Measurements from ENCODE around the gene IFNE.

The IFNE gene

DNA sequence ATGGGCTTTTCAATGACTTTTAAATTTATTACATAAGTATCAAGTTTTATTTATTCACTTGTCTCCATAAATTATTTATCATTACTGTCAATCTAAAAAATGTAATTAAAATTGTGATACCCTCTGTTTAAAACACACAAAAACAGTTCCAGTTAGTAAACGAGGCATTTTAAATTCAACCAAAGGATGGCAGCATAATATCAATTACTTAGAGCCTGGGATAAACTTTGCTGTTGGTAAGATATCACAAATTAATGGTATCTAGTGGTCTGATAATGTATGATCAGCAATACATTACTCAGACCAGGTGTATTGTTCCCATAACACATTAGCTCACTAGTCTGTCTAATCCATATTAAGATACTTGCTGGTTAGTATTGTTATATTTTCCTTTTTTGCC lies 9.6 kb upstream of the IFNE start:
- no peak for DNase-seq (ENCODE audit: low read depth)
- TF ChIP-seq, protein P1, sequence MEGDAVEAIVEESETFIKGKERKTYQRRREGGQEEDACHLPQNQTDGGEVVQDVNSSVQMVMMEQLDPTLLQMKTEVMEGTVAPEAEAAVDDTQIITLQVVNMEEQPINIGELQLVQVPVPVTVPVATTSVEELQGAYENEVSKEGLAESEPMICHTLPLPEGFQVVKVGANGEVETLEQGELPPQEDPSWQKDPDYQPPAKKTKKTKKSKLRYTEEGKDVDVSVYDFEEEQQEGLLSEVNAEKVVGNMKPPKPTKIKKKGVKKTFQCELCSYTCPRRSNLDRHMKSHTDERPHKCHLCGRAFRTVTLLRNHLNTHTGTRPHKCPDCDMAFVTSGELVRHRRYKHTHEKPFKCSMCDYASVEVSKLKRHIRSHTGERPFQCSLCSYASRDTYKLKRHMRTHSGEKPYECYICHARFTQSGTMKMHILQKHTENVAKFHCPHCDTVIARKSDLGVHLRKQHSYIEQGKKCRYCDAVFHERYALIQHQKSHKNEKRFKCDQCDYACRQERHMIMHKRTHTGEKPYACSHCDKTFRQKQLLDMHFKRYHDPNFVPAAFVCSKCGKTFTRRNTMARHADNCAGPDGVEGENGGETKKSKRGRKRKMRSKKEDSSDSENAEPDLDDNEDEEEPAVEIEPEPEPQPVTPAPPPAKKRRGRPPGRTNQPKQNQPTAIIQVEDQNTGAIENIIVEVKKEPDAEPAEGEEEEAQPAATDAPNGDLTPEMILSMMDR (conservative IDR thresholded peaks at IDR 0.05; ENCODE audit: low read depth, low read length) = no peak
- H3K4me3 ChIP-seq (ENCODE audit: low read length) = no peak overlapping the region

DNA sequence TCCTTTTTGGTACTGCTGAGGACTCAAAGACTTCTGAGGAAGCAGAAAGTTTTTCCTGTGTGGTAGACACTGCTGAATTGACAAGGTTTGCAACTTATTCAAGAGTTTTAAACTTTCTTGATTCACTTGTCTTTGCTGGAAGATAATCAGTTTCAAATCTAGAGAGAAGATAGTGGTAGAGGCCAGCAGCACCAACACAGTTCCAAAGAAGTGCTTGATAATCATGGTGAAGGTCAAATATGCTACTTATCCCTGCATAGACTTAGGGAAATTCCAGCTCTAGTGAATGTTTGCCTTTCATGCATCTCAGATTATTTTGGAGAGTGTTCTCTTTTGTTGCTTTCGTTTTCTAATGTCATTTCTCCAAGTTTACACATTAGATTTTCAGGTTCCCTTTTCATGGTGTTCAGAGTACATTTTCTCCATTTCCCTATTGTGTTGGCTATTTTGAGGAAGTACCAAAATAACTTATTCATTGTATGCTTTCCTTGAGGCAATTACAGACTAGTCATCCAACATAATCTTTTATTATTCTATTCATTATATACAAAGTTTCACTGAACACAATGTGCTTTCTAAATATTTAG lies 550 bp downstream of the IFNE start:
- TF ChIP-seq, protein P1 (conservative IDR thresholded peaks at IDR 0.05; ENCODE audit: low read depth, low read length) = no peak
- no peak for DNase-seq (ENCODE audit: low read depth)
- no peak overlapping the region for H3K4me3 ChIP-seq (ENCODE audit: low read length)

DNA sequence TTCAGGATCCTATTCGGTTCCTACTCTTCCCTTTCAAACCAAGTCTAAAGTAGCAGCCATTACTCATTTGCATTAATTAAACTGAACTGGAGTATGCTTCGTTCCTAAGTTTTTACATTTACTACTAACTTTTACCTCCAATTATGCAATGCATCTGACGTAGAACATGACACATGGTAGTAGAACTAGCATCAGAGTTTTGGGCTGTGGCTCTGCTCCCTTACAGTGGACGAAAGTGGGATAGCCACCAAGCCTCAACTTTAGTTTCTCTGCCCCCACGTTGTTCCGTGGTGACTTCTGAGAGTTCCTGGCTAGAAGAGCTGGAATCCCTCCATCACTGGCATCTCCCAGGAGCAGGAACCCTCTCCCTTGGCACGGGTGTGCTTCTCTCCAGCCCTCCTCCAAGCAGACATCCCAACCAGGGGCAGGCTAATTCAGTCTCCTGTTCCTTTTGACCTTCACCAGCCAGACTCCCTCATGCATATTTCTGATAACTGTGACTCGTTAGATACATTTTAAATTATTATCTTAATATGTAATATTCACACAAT lies 2.9 kb downstream of the IFNE start:
- DNase-seq (ENCODE audit: low read depth) = no peak
- H3K4me3 ChIP-seq (ENCODE audit: low read length) = no peak overlapping the region
- TF ChIP-seq, protein P1 (conservative IDR thresholded peaks at IDR 0.05; ENCODE audit: low read depth, low read length) = no peak

DNA sequence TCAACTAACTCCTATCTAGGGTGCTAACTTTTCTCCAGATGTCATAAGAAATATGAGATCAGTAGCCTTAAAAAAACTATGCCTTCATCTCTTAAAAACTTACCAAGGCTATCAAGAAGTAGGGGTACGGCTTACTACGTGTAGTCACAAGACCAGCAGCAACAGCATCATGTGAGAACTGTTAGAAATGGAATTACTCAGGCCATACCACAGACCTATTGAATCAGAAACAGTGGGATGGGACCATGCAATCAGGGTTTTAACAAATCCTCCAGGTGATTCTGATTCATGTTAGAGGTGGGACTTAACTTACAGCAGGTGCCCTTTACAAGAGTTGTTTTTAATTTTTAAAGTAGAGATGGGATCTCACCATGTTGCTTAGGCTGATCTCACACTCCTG lies 4.6 kb downstream of the IFNE start:
- TF ChIP-seq, protein P1 (conservative IDR thresholded peaks at IDR 0.05; ENCODE audit: low read depth, low read length) = no peak
- peak; percentile 20 for DNase-seq (ENCODE audit: low read depth)
- no peak overlapping the region for H3K4me3 ChIP-seq (ENCODE audit: low read length)

DNA sequence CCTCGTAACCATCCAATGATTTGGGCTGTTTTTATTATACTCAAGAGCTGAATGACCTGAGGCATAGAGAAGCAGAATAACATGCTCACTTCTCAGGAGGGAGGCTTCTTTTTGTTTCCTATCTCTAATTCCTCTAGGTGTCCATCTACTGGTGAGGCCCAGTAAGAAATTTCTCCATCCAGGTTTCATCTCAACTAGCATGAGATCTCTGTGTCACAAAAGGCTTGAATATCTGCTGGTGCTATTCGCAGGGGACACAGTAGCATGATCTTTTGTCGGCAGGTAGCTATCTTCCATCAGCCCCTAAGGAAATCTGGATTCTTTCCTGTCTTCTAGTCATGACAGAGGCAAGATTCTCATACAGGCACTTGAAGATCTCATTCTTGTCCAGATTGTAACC lies 8.9 kb downstream of the IFNE start:
- no peak for DNase-seq (ENCODE audit: low read depth)
- H3K4me3 ChIP-seq (ENCODE audit: low read length) = no peak overlapping the region
- TF ChIP-seq, protein P1 (conservative IDR thresholded peaks at IDR 0.05; ENCODE audit: low read depth, low read length) = peak; percentile 14

DNA sequence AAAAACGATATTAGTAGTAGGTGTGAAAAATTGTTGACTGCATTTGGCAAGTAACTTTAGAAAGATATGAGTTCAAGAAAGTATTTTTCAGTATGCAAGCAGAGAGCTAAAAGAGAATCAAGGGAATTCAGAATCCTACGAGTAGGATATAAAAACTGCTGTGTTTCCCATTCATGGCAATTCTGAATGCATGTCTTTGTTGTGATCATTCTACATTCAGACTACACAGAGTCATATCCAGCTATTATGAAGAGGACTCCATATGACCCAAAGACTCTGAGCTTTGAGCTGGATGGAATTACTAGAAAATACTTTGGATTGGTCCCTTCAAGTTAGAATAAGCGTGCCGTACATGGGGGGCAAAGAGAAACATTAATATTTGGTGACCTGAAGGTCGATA lies 12.0 kb downstream of the IFNE start:
- H3K4me3 ChIP-seq (ENCODE audit: low read length) = no peak overlapping the region
- TF ChIP-seq, protein P1 (conservative IDR thresholded peaks at IDR 0.05; ENCODE audit: low read depth, low read length) = no peak
- DNase-seq (ENCODE audit: low read depth) = no peak

DNA sequence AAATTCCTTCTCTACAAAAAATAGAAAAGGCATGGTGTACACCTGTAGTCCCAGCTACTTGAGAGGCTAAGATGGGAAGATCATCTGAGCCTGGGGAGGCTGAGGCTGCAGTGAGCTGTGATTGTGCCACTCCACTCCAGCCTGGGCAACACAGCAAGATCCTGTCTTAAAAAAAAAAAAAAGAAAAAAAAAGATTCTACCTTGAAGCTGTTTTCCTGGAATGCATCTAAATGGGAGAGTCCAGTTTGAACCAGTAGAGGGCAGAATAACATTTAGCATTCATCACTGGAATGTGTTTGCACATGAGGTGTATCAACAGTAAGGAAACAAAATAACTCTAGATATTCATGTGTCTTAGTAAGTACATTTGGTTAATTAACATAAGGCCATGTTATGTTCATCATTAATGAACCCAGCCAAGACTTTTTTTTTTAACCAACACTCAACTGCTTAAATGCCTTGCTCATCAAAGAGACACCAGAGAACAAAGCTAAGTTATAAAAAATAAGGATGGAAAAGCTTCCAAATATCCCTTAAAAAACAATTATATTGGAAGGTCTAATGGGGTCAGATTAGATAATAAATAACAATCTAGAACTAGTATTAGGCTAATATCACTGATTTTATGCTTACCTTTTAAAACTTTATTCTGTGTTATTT lies 16.1 kb downstream of the IFNE start:
- H3K4me3 ChIP-seq (ENCODE audit: low read length) = no peak overlapping the region
- DNase-seq (ENCODE audit: low read depth) = peak; percentile 29
- TF ChIP-seq, protein P1 (conservative IDR thresholded peaks at IDR 0.05; ENCODE audit: low read depth, low read length) = peak; percentile 76

Data from retinal pigment epithelial cell (primary cell).